ENCODE measurements around the gene NEURL4.

NEURL4 gene

DNA sequence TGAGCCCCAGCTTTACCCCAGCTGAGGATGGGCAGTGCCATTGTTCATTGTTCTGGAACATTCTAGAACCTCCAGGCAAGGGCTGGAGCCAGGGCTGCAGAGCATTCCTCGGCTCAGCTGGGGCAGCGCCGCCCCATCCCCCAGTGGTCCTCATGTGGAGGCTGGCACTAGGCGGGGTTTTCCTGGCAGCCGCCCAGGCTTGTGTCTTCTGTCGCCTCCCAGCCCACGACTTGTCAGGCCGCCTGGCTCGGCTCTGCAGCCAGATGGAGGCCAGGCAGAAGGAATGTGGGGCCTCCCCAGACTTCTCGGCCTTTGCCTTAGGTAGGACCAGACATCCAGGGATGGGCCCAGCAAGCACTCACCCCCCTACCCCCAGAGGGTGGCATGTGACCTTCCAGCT is 25.9 kb upstream of the NEURL4 start, which contains the start of gene TMEM95:
TMEM95 (plus strand) TSS at position 104 of the 400 bp plus-strand sequence; CDS start at position 153, 49 bp downstream.
- no peak within 1 kb of the TSS for H3K4me2 ChIP-seq

DNA sequence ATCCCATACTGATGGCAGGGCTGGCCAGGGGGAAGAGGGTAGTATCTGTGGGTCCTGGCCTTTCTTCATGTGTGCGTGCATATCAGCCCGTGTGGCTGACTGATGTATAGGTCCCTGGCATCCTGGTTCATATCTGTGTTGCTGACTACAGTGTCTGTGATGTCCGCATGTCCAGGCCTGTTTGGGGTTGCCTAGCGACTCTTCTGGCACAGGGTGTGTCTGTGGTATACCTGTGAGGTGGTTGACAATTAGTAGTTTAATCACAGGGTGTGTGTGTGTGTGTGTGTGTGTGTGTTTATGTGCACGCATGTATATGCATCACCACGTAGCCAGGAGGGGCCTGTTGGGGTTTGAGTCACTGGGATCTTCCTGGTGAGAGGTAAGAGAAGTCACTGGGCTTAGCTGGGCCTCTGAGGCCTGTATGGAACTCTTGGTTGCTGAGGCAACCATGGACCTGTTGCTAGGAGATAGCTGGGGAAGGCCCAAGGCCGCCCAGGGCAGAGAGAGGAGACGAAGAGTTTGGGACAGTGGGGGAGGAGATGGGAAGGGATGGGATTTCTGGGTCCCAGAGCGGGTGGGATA is 25.2 kb upstream of the NEURL4 start:
- H3K4me2 ChIP-seq, result no peak overlapping the region
- H3K9ac ChIP-seq, result no peak overlapping the region
- H3K4me3 ChIP-seq (IDR thresholded peaks at IDR 0.05; ENCODE audit: insufficient read depth, low read depth, low read length), result no peak overlapping the region

More for the DNA sequence above, 25.9 kb upstream of the NEURL4 start, which contains the start of gene TMEM95:
- H3K36me3 ChIP-seq (ENCODE audit: insufficient read depth), result no peaks in the 10 kb centered on the region
- H4K20me1 ChIP-seq (ENCODE audit: insufficient read depth), result no peaks in the 10 kb centered on the region
- no peak within 1 kb of the TSS for H3K9ac ChIP-seq
- H3K4me3 ChIP-seq (IDR thresholded peaks at IDR 0.05; ENCODE audit: insufficient read depth, low read depth, low read length), result no peak within 1 kb of the TSS
- H3K27me3 ChIP-seq (ENCODE audit: insufficient read depth, low read depth), result no peaks in the 10 kb centered on the region
- H3K4me1 ChIP-seq (ENCODE audit: low read depth, poor library complexity, severe bottlenecking), result no peaks in the 10 kb centered on the region
- H2AFZ ChIP-seq (ENCODE audit: low read depth), result no peak within 1 kb of the TSS
- H3K79me2 ChIP-seq (ENCODE audit: insufficient read depth, low read depth), result no peaks in the 10 kb centered on the region
- TF ChIP-seq, protein P1, sequence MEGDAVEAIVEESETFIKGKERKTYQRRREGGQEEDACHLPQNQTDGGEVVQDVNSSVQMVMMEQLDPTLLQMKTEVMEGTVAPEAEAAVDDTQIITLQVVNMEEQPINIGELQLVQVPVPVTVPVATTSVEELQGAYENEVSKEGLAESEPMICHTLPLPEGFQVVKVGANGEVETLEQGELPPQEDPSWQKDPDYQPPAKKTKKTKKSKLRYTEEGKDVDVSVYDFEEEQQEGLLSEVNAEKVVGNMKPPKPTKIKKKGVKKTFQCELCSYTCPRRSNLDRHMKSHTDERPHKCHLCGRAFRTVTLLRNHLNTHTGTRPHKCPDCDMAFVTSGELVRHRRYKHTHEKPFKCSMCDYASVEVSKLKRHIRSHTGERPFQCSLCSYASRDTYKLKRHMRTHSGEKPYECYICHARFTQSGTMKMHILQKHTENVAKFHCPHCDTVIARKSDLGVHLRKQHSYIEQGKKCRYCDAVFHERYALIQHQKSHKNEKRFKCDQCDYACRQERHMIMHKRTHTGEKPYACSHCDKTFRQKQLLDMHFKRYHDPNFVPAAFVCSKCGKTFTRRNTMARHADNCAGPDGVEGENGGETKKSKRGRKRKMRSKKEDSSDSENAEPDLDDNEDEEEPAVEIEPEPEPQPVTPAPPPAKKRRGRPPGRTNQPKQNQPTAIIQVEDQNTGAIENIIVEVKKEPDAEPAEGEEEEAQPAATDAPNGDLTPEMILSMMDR (conservative IDR thresholded peaks at IDR 0.05; ENCODE audit: low read depth, low read length), result no peak
- no peak within 1 kb of the TSS for H3K27ac ChIP-seq

DNA sequence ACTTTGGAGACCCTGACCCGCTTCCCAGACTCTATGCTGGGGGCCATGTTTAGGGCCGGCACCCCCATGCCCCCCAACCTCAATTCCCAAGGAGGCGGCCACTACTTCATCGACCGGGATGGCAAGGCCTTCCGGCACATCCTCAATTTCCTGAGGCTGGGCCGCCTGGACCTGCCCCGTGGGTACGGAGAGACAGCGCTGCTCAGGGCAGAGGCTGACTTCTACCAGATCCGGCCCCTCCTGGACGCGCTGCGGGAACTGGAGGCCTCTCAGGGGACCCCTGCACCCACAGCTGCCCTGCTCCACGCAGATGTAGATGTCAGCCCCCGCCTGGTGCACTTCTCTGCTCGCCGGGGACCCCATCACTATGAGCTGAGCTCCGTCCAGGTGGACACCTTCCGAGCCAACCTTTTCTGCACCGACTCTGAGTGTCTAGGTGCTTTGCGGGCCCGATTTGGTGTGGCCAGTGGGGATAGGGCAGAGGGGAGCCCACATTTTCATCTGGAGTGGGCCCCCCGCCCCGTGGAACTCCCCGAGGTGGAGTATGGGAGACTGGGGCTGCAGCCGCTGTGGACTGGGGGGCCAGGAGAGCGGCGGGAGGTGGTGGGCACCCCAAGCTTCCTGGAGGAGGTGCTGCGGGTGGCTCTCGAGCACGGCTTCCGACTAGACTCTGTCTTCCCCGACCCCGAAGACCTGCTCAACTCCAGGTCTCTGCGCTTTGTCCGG is 23.9 kb upstream of the NEURL4 start:
- Histone ChIP-seq H3K36me3 (ENCODE audit: insufficient read depth) (no peaks in the 10 kb centered on the region), H3K4me2 (no peak overlapping the region), H3K9ac (no peak overlapping the region), H3K27me3 (ENCODE audit: insufficient read depth, low read depth) (no peaks in the 10 kb centered on the region), H3K79me2 (ENCODE audit: insufficient read depth, low read depth) (no peaks in the 10 kb centered on the region), H3K27ac (no peak overlapping the region), H3K4me3 (IDR thresholded peaks at IDR 0.05; ENCODE audit: insufficient read depth, low read depth, low read length) (no peak overlapping the region), H2AFZ (ENCODE audit: low read depth) (no peak overlapping the region), H4K20me1 (ENCODE audit: insufficient read depth) (no peaks in the 10 kb centered on the region), H3K4me1 (ENCODE audit: low read depth, poor library complexity, severe bottlenecking) (no peaks in the 10 kb centered on the region)
- TF ChIP-seq, protein P1 (conservative IDR thresholded peaks at IDR 0.05; ENCODE audit: low read depth, low read length), result no peak

More for the DNA sequence above, 25.2 kb upstream of the NEURL4 start:
- TF ChIP-seq, protein P1 (conservative IDR thresholded peaks at IDR 0.05; ENCODE audit: low read depth, low read length), result no peak
- Histone ChIP-seq H3K4me1 (ENCODE audit: low read depth, poor library complexity, severe bottlenecking) (no peaks in the 10 kb centered on the region), H4K20me1 (ENCODE audit: insufficient read depth) (no peaks in the 10 kb centered on the region), H3K36me3 (ENCODE audit: insufficient read depth) (no peaks in the 10 kb centered on the region), H2AFZ (ENCODE audit: low read depth) (no peak overlapping the region), H3K27me3 (ENCODE audit: insufficient read depth, low read depth) (no peaks in the 10 kb centered on the region), H3K27ac (no peak overlapping the region), H3K79me2 (ENCODE audit: insufficient read depth, low read depth) (no peaks in the 10 kb centered on the region)

DNA sequence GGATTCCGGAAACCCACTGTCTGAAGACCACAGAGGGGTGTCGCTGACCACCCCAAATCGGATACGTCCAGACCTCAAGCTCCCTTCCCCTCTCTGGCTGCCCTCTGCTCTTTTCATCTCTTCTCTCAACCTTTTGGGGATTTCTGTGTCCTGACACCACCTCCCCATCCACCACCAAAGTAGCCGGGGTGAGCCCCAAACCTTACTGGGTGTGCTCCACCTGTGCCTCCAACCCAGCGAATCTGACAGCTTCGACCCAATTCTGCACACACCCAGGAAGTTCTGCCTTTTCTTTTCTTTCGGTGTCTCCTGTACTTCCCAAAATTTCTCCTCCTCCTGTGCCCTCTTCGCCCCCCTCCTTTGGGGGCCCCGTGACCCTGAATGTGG is 23.4 kb upstream of the NEURL4 start:
- H3K4me3 ChIP-seq (IDR thresholded peaks at IDR 0.05; ENCODE audit: insufficient read depth, low read depth, low read length), result no peak overlapping the region
- TF ChIP-seq, protein P1 (conservative IDR thresholded peaks at IDR 0.05; ENCODE audit: low read depth, low read length), result no peak
- H3K4me1 ChIP-seq (ENCODE audit: low read depth, poor library complexity, severe bottlenecking), result no peaks in the 10 kb centered on the region
- no peak overlapping the region; the same call in 1 of the 2 replicates for H3K4me2 ChIP-seq
- no peak overlapping the region for H3K9ac ChIP-seq
- no peaks in the 10 kb centered on the region for H3K79me2 ChIP-seq (ENCODE audit: insufficient read depth, low read depth)
- H3K27ac ChIP-seq, result no peak overlapping the region
- no peaks in the 10 kb centered on the region for H3K36me3 ChIP-seq (ENCODE audit: insufficient read depth)
- H4K20me1 ChIP-seq (ENCODE audit: insufficient read depth), result no peaks in the 10 kb centered on the region
- no peaks in the 10 kb centered on the region for H3K27me3 ChIP-seq (ENCODE audit: insufficient read depth, low read depth)
- no peak overlapping the region for H2AFZ ChIP-seq (ENCODE audit: low read depth)
